GM03348 (cell line): Measurements from ENCODE around the gene CTSL.

Experiments
- DNase-seq: peaks from one replicate; pipeline ENCODE4 v3.0.0; 2012; ENCODE audit warnings: low spot score

Gene CTSL

DNA sequence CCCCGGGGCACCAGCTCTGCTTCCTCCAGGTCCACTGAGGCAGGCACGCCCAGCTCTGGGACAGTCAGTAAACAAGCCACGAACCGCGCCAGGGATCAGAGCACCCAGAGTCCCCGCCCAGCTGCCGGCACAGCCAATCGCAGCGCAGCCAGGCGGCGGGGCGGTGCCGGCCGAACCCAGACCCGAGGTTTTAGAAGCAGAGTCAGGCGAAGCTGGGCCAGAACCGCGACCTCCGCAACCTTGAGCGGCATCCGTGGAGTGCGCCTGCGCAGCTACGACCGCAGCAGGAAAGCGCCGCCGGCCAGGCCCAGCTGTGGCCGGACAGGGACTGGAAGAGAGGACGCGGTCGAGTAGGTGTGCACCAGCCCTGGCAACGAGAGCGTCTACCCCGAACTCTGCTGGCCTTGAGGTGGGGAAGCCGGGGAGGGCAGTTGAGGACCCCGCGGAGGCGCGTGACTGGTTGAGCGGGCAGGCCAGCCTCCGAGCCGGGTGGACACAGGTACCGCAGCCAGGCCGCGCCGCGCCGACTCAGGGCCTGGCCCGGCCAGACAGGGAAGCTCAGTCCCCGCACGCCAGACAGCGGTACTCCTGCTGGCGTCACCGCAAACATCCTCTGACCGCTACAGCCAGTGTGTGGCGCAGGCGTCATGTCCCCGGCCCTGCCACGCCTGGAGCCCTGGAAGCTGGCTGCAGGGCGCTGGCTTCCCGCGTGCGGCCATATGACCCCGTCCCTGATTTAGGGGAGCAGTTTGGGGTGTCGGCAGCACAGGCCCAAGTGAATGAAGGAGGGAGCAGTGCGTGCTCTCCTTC, at the start of gene CTSL:
TSS of gene CTSL (plus strand) at position 220 of the 810 bp plus-strand sequence. CDS start 1,485 bp downstream, outside the sequence.
- peak; percentile 97 for DNase-seq

- no peak for DNase-seq
Measured at GRCh38 chr9:87676976-87677775, 48.7 kb upstream of the CTSL start.

DNA sequence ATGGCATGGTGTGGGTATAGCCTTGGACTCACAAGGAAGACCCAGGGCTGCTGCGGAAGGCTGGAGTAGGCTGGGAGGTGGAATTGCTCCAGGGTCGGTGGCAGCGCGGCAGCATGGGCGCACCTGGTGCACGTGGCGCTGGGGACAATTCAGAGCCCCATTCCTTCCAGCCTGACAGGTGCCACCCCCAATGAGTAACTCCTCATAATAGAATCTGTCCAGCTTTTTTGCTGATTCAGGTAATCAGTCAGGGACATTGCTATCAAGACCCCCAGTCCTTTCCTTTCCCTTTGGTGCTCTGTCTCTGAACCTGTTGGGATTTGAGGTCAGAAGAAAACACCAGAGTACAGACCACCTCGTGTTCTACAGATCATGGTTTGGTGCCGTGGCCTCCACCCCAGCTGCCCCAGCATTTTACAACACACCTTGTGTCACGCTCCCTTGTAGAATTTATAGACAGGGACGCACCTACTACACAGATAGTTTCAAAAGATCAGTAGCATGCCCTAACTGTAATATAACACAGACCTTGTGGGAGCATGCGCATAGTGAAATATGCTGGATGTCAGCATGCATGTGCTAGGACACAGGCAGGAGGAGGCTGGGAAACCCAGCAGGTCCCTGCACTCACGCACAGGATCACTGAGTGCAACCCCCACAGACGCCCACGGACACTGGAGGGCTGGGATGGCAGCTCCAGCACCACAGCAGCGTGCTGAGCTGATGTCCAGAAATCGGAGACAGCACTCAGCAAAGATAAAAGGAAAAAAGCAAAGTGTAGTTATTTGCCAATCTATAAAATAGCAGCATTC, 47.9 kb upstream of the CTSL start:
- DNase-seq: no peak

DNA sequence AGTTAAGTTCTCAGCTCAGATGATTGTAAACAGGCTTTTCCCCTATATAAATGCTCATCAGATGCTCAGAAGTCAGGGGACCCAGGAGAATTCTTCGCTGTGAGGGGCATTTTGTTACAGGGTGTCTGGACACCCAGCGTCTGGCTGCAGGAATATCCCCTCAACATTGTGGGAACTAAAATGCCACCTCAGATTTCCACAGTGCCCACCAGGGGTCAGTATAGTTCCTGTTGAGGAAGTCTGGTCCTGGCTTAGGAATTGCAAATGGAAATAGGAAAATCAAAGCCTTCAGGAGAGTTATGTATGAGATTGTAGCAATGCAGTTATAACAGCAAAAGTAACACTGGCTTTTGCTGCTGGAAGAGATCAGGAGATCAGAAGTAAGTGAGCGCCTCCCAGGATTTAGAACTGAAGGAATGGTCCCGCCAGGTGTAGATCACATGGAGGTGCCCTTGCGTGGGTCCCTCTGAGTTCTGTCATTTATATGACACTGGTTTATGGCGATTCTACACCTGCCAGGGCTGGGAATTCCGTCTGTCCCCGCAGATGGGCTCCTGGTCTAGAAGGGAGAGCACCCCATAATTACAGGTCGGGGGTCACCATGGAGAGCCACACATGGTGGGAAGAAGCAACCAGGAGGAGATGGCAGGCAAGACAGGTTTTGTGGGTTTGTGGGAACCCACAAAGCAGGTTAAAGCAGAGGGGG, 47.1 kb upstream of the CTSL start:
- DNase-seq: peak; percentile 88

DNA sequence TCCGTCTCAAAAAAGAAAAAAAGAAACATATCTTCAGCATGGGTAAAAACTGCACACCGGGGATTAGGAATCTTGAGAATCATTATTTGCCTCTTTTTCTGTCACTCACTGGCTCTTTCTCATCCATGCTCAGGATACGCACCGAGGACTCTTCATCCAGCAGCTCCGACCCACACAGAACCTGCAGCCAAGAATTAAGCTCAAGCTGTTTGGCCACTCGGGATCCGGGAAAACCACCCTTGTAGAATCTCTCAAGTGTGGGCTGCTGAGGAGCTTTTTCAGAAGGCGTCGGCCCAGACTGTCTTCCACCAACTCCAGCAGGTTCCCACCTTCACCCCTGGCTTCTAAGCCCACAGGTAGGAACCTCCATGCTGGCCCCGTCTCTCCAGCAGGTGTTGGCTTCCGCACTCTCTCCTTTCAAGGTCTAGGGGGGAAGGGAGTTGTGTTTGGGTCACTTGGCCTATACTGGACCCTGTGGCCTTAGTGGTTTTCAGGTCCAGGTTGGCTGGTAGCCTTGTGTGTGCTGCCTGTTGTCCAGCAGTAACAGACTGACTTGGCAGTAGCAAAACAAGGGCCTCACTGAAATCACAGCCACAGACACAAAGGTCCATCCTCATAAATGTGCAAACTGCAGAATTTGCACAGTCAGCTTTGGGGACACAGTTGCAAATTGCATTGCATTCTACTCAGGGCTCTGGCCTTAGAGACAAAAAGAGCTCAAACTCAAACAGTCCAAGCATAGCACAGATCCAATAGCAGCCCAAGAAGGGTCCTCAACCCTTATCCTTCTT, 44.5 kb upstream of the CTSL start:
- DNase-seq: no peak

- no peak for DNase-seq
Measured at GRCh38 chr9:87682085-87682484, 43.8 kb upstream of the CTSL start.

GRCh38 chr9:87682618-87683017, 43.3 kb upstream of the CTSL start:
- no peak for DNase-seq

DNA sequence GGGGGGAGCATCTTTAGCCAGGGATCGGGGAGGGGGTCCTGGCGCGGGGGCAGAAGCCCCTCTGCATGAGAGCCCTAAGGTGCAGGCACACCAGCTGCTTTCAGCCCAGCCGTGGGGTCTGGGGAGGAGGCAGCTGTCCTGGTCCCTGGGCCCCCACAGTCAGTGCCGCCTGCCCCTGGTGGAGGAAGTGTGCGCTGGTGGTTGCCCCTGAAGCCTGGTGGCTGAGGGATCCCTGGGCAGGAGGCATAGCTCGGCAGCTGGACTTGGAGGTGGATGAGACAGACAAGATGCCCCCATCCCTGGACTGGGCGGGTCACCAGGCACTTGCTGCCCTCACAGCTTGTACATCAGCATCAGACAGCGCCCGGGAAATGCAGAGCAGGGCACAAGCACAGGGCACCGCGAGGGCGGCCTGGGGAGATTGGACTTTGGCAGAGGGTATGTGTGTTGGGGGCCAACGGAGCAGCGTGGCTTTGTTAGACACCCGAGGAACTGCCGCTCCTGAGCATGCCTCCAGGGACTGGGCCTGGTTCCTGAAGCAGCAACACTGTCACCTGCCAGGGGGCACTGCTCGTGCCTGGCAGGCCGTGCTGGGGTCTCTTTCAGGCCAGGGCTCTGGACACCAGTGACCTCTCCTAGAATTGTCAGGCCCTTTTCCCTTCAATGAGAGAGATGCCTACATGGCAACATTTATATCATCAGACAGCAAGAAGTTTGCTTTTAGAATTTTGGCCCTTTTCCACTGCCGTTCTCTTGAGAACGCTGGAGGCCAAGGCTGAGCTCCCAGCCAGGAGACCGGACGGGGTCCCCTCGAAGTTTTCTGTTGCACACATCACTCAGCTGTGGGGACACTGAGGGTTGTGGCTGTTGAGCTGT, 41.9 kb upstream of the CTSL start:
- no peak for DNase-seq

DNA sequence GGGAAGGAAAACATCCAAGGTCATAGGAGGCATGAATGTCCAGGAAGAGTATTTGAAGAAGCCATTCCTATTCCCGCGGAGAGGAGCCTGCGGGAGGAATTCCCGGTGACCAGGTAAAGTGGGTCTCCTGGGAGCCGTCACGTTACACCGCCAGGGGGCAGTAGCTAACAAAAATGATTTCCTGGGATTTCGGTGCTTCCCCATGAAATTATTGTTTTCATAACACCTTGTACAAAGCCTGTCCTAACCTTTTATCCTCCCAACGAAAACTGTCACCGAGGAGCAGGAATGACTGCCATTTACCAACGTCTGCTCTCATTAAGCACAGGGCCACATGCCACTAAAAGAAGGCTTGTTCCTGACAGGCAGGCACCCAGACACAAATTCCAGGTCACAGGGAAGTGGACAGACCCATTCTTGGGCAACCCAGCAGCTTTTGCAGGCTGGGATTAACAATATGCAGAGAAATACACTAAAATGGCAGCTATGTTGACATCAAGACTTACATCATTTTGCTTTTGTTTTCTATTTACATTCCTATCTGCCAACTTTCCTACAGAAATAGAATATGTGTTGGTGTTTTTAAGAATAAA, 41.2 kb upstream of the CTSL start:
- DNase-seq: peak; percentile 82

- DNase-seq: no peak
Measured at GRCh38 chr9:87685441-87685840, 40.5 kb upstream of the CTSL start.

DNA sequence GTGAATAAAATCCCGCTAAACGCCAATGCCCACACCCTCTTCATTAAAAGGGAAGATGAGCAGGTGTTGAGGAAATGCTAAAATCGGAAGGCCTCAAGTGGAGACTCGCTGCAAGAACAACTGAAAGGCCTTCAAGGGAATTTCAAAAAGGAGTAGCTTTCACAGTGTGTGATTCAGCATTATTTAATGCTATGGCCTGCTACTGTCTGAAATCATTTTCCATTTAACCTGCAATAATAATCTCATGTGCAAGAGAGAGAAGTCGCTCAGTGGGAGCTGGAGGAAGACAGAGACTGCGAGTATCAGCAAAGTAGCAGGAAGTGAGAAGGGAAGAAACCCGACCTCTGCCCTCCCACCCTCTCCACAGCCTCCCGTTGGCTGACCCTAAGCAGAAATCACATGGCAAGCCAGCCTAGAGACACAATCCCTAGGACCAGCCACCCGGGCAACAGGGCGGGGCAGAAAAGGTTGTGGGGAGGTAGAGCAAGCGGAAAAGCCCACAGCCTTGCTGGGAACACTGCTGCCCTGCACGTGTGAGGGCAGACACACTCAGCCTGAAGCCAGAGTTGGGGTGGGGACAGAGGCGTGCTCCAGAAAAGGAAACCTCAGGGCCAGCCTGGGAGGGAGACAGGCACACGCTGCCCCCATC, 39.9 kb upstream of the CTSL start:
- DNase-seq: no peak

DNA sequence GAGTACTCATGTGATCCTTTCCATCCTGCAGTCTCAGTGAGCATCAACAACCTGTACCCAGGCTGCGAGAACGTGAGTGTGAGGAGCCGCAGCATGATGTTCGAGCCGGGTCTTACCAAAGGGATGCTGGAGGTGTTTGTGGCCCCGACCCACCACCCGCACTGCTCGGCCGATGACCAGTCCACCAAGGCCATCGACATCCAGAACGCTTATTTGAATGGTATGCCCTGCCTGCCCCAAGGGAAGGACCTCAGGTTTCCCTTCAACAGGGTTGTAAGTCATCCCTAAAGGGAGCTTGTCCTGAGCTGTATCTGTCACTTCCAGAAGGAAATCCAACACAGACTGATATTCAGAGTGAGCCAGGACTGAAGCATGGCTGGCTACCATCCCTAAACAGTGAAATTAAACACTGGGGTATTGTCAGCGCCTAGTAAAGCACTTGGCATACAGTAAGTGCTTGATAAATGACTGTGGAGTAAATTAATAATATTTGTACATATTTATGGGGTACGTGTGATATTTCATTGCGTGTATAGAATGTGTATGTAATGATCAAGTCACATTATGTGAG, 39.3 kb upstream of the CTSL start:
- no peak for DNase-seq

GRCh38 chr9:87687207-87687606, 38.7 kb upstream of the CTSL start:
- no peak for DNase-seq

DNA sequence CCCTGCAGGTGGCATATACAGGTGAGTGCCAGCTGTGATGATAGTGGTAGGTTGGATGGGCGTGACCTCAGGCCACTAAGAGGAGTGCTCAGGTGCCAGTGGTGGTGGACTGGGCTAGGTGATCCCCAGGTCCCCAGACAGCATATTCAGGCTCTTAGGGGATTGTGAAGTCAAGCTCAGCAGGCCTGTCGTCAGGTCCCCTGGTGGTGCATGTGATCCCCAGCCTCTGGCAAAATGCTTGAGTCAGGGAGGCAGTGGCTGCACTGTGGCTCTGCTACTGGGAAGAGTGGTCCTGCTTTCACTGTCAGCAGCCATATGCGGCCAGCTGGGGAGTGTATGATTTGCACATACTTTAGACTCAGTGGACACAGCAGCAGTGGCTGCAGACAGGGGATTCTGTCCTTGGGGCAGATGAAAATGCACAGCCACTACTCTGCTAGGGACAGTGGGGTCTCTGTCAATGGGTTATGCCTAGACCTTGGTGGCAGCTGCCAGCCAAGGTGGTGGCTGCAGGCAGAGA, 31.6 kb upstream of the CTSL start:
- no peak for DNase-seq

GRCh38 chr9:87695523-87695922, 30.4 kb upstream of the CTSL start:
- DNase-seq: no peak

DNA sequence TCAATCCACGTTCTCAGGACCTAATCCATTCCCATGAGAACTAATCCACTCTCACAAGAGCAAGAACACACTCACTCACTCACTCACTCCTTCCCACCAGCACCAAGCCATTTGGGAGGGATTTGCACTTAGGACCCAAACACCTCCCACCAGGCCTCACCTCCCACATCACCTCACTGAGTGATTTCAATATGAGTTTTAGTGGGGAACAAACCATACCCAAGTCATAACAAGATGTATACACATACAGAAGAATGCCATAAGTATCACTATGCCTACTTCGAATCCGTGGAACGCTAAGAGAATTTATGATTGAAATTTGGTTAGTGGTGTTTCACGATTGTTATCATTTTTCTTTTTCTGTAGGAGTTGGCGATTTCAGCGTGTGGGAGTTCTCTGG, 29.3 kb upstream of the CTSL start:
- no peak for DNase-seq

DNA sequence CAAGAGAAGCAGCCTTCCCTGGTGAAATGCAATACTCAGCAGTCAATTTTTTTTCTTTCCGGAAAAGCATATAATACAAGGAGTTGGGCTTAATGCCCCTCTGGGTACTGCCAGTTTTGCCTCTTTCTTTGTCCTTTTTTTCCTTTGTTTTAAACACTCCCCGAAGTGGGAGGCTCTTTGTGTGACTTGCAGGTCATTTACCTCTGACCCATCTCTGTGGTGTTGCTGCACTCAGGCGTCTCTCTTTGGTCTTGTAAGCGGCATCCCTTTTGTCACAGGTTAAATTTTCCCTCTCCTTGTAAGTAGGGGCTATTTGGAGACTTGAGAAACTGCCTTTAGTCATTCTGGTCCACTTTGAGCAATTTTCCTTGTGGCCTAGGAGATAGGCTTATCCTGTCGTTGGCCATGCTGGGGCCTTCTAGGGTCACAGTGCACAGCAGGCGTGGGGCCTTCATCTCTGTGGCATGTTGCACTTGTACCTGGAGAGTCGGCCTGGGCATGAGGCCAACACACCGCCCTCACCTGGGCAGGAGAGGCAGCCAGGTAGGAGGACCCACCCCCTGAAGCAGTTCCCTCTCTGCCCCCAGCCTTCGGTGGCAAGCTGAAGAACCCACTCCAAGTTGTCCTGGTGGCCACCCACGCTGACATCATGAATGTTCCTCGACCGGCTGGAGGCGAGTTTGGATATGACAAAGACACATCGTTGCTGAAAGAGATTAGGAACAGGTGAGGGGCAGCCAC, 27.7 kb upstream of the CTSL start:
- no peak for DNase-seq

DNA sequence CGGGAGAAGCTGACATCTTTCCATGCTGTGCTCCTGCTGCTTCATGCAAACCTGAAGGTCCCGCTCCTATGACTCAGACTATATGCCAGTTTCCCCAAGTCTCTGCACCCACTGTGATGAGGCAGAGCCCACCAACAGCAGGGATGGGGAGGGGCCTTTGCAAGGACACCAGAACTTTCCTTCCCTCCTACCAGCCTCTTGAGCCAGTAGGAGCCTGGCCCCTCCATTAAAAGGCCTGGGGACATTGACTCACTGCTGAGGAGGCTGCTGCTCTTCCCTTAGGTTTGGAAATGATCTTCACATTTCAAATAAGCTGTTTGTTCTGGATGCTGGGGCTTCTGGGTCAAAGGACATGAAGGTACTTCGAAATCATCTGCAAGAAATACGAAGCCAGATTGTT, 26.1 kb upstream of the CTSL start:
- DNase-seq: no peak
